VCaP (cell line): ENCODE results near the gene CENPU.

Experiments used
- H3K27ac ChIP-seq: fragments of 450-650 bp; 2 replicates; pipeline ENCODE4 v1.5.1; 2017
- CTCF ChIP-seq: fragments of 450-650 bp; conservative IDR thresholded peaks from 2 replicates; pipeline ENCODE4 v1.5.1; 2017; ENCODE audit warnings: mild to moderate bottlenecking, moderate library complexity

Gene CENPU

GRCh38 chr4:184702114-184702513 lies 31.8 kb downstream of the CENPU start:
- TF ChIP-seq CTCF = no peak
- H3K27ac ChIP-seq = no peak overlapping the region

GRCh38 chr4:184699941-184700340 lies 34.0 kb downstream of the CENPU start:
- no peak for TF ChIP-seq CTCF
- peak overlapping the region; percentile 34 for H3K27ac ChIP-seq

GRCh38 chr4:184697956-184698355 lies 35.9 kb downstream of the CENPU start:
- H3K27ac ChIP-seq = no peak overlapping the region
- no peak for TF ChIP-seq CTCF

- H3K27ac ChIP-seq = no peak overlapping the region
- no peak for TF ChIP-seq CTCF
Measured at GRCh38 chr4:184695178-184695896, 38.6 kb downstream of the CENPU start.

GRCh38 chr4:184694412-184694956 lies 39.4 kb downstream of the CENPU start:
- TF ChIP-seq CTCF = no peak
- H3K27ac ChIP-seq = no peak overlapping the region

- H3K27ac ChIP-seq = no peak overlapping the region
Measured at GRCh38 chr4:184693056-184693455, 40.8 kb downstream of the CENPU start.

GRCh38 chr4:184689681-184690080 lies 44.2 kb downstream of the CENPU start:
- H3K27ac ChIP-seq = no peak overlapping the region

More at GRCh38 chr4:184693056-184693455, 40.8 kb downstream of the CENPU start:
- TF ChIP-seq CTCF = no peak

More at GRCh38 chr4:184689681-184690080, 44.2 kb downstream of the CENPU start:
- no peak for TF ChIP-seq CTCF
